Loucy (cell line): ENCODE results near the gene NTNG1.

Source experiments
- CTCF ChIP-seq: fragments of 200-600 bp; sonication (generic); conservative IDR thresholded peaks from 2 replicates; pipeline ENCODE4 v1.5.1; 2014; ENCODE audit warnings: mild to moderate bottlenecking, antibody characterized with exemption, low read length
- EZH2phosphoT487 ChIP-seq: fragments of 200-600 bp; IDR thresholded peaks from 2 replicates; pipeline ENCODE4 v1.6.1; 2018; ENCODE audit warnings: antibody characterized with exemption, mild to moderate bottlenecking, moderate library complexity, borderline replicate concordance

- TF ChIP-seq CTCF (no peak), EZH2phosphoT487 (no peak)
Measured at GRCh38 chr1:107273515-107273914, 132.7 kb downstream of the NTNG1 start.
